Measurements from ENCODE around the gene PMF1.

PMF1 gene, protein sequence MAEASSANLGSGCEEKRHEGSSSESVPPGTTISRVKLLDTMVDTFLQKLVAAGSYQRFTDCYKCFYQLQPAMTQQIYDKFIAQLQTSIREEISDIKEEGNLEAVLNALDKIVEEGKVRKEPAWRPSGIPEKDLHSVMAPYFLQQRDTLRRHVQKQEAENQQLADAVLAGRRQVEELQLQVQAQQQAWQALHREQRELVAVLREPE
- long read RNA-seq, transcript PMF1-202 (5 exons, 1,068 nt): major isoform, 60 of 64 reads
- long read RNA-seq, partial matches to known transcripts: 0 of 64 reads
- long read RNA-seq, other reads (novel, unspliced or antisense): 1 of 64 reads

DNA sequence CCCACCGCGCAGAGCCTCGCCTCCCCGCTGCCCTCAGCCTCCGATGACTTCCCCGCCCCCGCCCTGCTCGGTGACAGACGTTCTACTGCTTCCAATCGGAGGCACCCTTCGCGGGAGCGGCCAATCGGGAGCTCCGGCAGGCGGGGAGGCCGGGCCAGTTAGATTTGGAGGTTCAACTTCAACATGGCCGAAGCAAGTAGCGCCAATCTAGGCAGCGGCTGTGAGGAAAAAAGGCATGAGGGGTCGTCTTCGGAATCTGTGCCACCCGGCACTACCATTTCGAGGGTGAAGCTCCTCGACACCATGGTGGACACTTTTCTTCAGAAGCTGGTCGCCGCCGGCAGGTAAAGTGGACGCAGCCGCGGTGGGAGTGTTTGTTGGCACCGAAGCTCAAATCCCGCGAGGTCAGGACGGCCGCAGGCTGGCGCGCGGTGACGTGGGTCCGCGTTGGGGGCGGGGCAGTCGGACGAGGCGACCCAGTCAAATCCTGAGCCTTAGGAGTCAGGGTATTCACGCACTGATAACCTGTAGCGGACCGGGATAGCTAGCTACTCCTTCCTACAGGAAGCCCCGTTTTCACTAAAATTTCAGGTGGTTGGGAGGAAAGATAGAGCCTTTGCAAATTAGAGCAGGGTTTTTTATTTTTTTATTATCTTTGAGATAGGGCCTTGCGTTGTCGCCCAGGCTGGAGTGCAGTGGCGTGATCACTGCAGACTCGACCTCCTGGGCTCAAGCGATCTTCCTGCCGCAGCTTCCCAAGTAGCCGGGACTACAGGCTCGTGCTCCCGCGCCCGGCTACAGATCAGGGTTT, at the start of gene PMF1:
Gene PMF1 (plus strand): TSS at position 175 of the 811 bp plus-strand sequence. CDS start 9 bp downstream, at position 184.
- TF ChIP-seq, protein P1, sequence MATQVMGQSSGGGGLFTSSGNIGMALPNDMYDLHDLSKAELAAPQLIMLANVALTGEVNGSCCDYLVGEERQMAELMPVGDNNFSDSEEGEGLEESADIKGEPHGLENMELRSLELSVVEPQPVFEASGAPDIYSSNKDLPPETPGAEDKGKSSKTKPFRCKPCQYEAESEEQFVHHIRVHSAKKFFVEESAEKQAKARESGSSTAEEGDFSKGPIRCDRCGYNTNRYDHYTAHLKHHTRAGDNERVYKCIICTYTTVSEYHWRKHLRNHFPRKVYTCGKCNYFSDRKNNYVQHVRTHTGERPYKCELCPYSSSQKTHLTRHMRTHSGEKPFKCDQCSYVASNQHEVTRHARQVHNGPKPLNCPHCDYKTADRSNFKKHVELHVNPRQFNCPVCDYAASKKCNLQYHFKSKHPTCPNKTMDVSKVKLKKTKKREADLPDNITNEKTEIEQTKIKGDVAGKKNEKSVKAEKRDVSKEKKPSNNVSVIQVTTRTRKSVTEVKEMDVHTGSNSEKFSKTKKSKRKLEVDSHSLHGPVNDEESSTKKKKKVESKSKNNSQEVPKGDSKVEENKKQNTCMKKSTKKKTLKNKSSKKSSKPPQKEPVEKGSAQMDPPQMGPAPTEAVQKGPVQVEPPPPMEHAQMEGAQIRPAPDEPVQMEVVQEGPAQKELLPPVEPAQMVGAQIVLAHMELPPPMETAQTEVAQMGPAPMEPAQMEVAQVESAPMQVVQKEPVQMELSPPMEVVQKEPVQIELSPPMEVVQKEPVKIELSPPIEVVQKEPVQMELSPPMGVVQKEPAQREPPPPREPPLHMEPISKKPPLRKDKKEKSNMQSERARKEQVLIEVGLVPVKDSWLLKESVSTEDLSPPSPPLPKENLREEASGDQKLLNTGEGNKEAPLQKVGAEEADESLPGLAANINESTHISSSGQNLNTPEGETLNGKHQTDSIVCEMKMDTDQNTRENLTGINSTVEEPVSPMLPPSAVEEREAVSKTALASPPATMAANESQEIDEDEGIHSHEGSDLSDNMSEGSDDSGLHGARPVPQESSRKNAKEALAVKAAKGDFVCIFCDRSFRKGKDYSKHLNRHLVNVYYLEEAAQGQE (IDR thresholded peaks at IDR 0.05; ENCODE audit: insufficient replicate concordance, low read depth): peak; percentile 77
- no peak for TF ChIP-seq SPI1 (IDR thresholded peaks at IDR 0.05; ENCODE audit: borderline replicate concordance, low read depth)
- no peak for TF ChIP-seq GABPA (IDR thresholded peaks at IDR 0.05; ENCODE audit: low read depth)
- peak; percentile 95 for TF ChIP-seq POLR2AphosphoS5 (IDR thresholded peaks at IDR 0.05; ENCODE audit: low read depth)
- TF ChIP-seq, protein P2, sequence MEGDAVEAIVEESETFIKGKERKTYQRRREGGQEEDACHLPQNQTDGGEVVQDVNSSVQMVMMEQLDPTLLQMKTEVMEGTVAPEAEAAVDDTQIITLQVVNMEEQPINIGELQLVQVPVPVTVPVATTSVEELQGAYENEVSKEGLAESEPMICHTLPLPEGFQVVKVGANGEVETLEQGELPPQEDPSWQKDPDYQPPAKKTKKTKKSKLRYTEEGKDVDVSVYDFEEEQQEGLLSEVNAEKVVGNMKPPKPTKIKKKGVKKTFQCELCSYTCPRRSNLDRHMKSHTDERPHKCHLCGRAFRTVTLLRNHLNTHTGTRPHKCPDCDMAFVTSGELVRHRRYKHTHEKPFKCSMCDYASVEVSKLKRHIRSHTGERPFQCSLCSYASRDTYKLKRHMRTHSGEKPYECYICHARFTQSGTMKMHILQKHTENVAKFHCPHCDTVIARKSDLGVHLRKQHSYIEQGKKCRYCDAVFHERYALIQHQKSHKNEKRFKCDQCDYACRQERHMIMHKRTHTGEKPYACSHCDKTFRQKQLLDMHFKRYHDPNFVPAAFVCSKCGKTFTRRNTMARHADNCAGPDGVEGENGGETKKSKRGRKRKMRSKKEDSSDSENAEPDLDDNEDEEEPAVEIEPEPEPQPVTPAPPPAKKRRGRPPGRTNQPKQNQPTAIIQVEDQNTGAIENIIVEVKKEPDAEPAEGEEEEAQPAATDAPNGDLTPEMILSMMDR (IDR thresholded peaks at IDR 0.05; ENCODE audit: insufficient read depth, low read length): no peak
- peak within 1 kb of the TSS; percentile 77 for H3K4me3 ChIP-seq (replicated peaks; ENCODE audit: insufficient read depth, low read length)
- no peaks in the 10 kb centered on the region for H3K27me3 ChIP-seq (ENCODE audit: insufficient read depth, poor library complexity, severe bottlenecking)
- H3K27ac ChIP-seq (replicated peaks): peak within 1 kb of the TSS; percentile 93
- peak; percentile 84 to 98 for DNase-seq (ENCODE audit: low read depth in 1 of 2, low spot score in 1 of 2)

- TF ChIP-seq SPI1 (IDR thresholded peaks at IDR 0.05; ENCODE audit: borderline replicate concordance, low read depth) (no peak), POLR2AphosphoS5 (IDR thresholded peaks at IDR 0.05; ENCODE audit: low read depth) (no peak), GABPA (IDR thresholded peaks at IDR 0.05; ENCODE audit: low read depth) (no peak)
- TF ChIP-seq, protein P2 (IDR thresholded peaks at IDR 0.05; ENCODE audit: insufficient read depth, low read length): no peak
- TF ChIP-seq, protein P1 (IDR thresholded peaks at IDR 0.05; ENCODE audit: insufficient replicate concordance, low read depth): no peak
- no peak for DNase-seq (ENCODE audit: low read depth in 1 of 2, low spot score in 1 of 2)
- Histone ChIP-seq H3K4me3 (replicated peaks; ENCODE audit: insufficient read depth, low read length) (no peak overlapping the region), H3K27me3 (ENCODE audit: insufficient read depth, poor library complexity, severe bottlenecking) (no peaks in the 10 kb centered on the region), H3K27ac (replicated peaks) (no peak overlapping the region)
Observed at GRCh38 chr1:156163712-156164111, 49.1 kb upstream of the PMF1 start.

- Histone ChIP-seq H3K27me3 (ENCODE audit: insufficient read depth, poor library complexity, severe bottlenecking) (no peaks in the 10 kb centered on the region), H3K27ac (replicated peaks) (no peak overlapping the region), H3K4me3 (replicated peaks; ENCODE audit: insufficient read depth, low read length) (no peak overlapping the region)
- DNase-seq (ENCODE audit: low read depth in 1 of 2, low spot score in 1 of 2): no peak
- TF ChIP-seq POLR2AphosphoS5 (IDR thresholded peaks at IDR 0.05; ENCODE audit: low read depth) (no peak), GABPA (IDR thresholded peaks at IDR 0.05; ENCODE audit: low read depth) (no peak), SPI1 (IDR thresholded peaks at IDR 0.05; ENCODE audit: borderline replicate concordance, low read depth) (no peak)
- TF ChIP-seq, protein P1 (IDR thresholded peaks at IDR 0.05; ENCODE audit: insufficient replicate concordance, low read depth): no peak
- TF ChIP-seq, protein P2 (IDR thresholded peaks at IDR 0.05; ENCODE audit: insufficient read depth, low read length): no peak
Observed at GRCh38 chr1:156164125-156164831, 48.5 kb upstream of the PMF1 start.

Data from HL-60 (cell line).